WTC11 (cell line): ENCODE results near the gene DYNC1I1. TPM values are rescaled to one million over a fixed set of nuclear protein-coding genes. Genes with fewer than 3 reads are reported as not detected.

ENCODE experiments used
- ATAC-seq: fragments of 200-7000 bp; cut with Tn5 transposase; 2 replicates; pipeline ENCODE4 v1.10.0; 2021; ENCODE audit warnings: mild to moderate bottlenecking, moderate library complexity
- CTCF ChIA-PET: fragments of 300-600 bp; sonication (Branson Sonifier 250); formaldehyde crosslinking; loops from one replicate; lab custom pipeline; 2021; ENCODE audit warnings: antibody characterized with exemption; lab: Charles Lee
- POLR2A ChIA-PET: fragments of 350-600 bp; sonication (Branson Sonifier 250); formaldehyde crosslinking; loops from one replicate; lab custom pipeline; 2021; ENCODE audit warnings: antibody characterized with exemption; lab: Charles Lee
- DNase-seq: peaks from one replicate; pipeline ENCODE4 v3.0.0; 2021; ENCODE audit warnings: low spot score
- H3K27ac Mint-ChIP-seq: 2 replicates; pipeline ENCODE4 v1.8.0; 2021; ENCODE audit warnings: mixed read lengths
- H3K27me3 Mint-ChIP-seq: 2 replicates; pipeline ENCODE4 v1.8.0; 2021; ENCODE audit warnings: low read depth, mild to moderate bottlenecking, moderate library complexity, mixed read lengths
- H3K36me3 Mint-ChIP-seq: 2 replicates; pipeline ENCODE4 v1.8.0; 2021; ENCODE audit warnings: mixed read lengths
- H3K4me1 Mint-ChIP-seq: 2 replicates; pipeline ENCODE4 v1.8.0; 2022; ENCODE audit warnings: mixed read lengths
- H3K4me3 Mint-ChIP-seq: 2 replicates; pipeline ENCODE4 v1.8.0; 2021; ENCODE audit warnings: mild to moderate bottlenecking, moderate library complexity, mixed read lengths
- H3K9me3 Mint-ChIP-seq: 2 replicates; pipeline ENCODE4 v1.8.0; 2021; ENCODE audit warnings: mixed read lengths
- ARID4B ChIP-seq: sonication (generic); formaldehyde crosslinking; IDR thresholded peaks from 2 replicates; pipeline ENCODE4 v1.8.0; 2023; ENCODE audit warnings: missing genetic modification reagents, mild to moderate bottlenecking, borderline replicate concordance
- ATF1 ChIP-seq: sonication (generic); formaldehyde crosslinking; IDR thresholded peaks from 2 replicates; pipeline ENCODE4 v1.8.1; 2023; ENCODE audit warnings: mild to moderate bottlenecking, moderate library complexity, missing genetic modification reagents
- ATF3 ChIP-seq: sonication (generic); formaldehyde crosslinking; conservative IDR thresholded peaks from 2 replicates; pipeline ENCODE4 v1.8.1; 2022; ENCODE audit warnings: mild to moderate bottlenecking, missing genetic modification reagents
- ELF4 ChIP-seq: sonication (generic); formaldehyde crosslinking; IDR thresholded peaks from 2 replicates; pipeline ENCODE4 v1.8.1; 2022; ENCODE audit warnings: low read depth, mild to moderate bottlenecking, moderate library complexity, missing genetic modification reagents
- ETV6 ChIP-seq: sonication (generic); formaldehyde crosslinking; IDR thresholded peaks from 2 replicates; pipeline ENCODE4 v1.8.1; 2022; ENCODE audit warnings: mild to moderate bottlenecking, missing genetic modification reagents
- IRF2 ChIP-seq: sonication (generic); formaldehyde crosslinking; IDR thresholded peaks from 2 replicates; pipeline ENCODE4 v1.8.0; 2022; ENCODE audit warnings: low read depth, missing genetic modification reagents, borderline replicate concordance
- MXD4 ChIP-seq: fragments of 250-450 bp; sonication (Bioruptor Pico); IDR thresholded peaks from 2 replicates; pipeline ENCODE4 v1.8.0; 2021; ENCODE audit warnings: mild to moderate bottlenecking, moderate library complexity, borderline replicate concordance
- NFATC4 ChIP-seq: fragments of 250-450 bp; sonication (Bioruptor Pico); IDR thresholded peaks from 2 replicates; pipeline ENCODE4 v1.9.0; 2021; ENCODE audit warnings: mild to moderate bottlenecking
- PRDM15 ChIP-seq: sonication (generic); formaldehyde crosslinking; IDR thresholded peaks from 2 replicates; pipeline ENCODE4 v1.8.0; 2022; ENCODE audit warnings: missing genetic modification reagents
- SP1 ChIP-seq: sonication (generic); formaldehyde crosslinking; conservative IDR thresholded peaks from 2 replicates; pipeline ENCODE4 v1.8.1; 2022; ENCODE audit warnings: missing genetic modification reagents
- TEAD4 ChIP-seq: sonication (generic); formaldehyde crosslinking; IDR thresholded peaks from 2 replicates; pipeline ENCODE4 v1.8.0; 2022; ENCODE audit warnings: mild to moderate bottlenecking, missing genetic modification reagents
- USF2 ChIP-seq: sonication (generic); formaldehyde crosslinking; IDR thresholded peaks from 2 replicates; pipeline ENCODE4 v1.8.1; 2023; ENCODE audit warnings: mild to moderate bottlenecking, missing genetic modification reagents, moderate library complexity
- ZMAT4 ChIP-seq: fragments of 250-450 bp; sonication (Bioruptor Pico); IDR thresholded peaks from 2 replicates; pipeline ENCODE4 v1.9.0; 2021; ENCODE audit warnings: mild to moderate bottlenecking
- ZNF138 ChIP-seq: sonication (generic); formaldehyde crosslinking; conservative IDR thresholded peaks from 2 replicates; pipeline ENCODE4 v1.8.1; 2022; ENCODE audit warnings: mild to moderate bottlenecking, moderate library complexity, missing genetic modification reagents
- ZNF263 ChIP-seq: sonication (generic); formaldehyde crosslinking; IDR thresholded peaks from 2 replicates; pipeline ENCODE4 v1.8.1; 2022; ENCODE audit warnings: low read depth, mild to moderate bottlenecking, moderate library complexity, missing genetic modification reagents
- ZNF317 ChIP-seq: sonication (generic); formaldehyde crosslinking; IDR thresholded peaks from 2 replicates; pipeline ENCODE4 v1.8.1; 2023; ENCODE audit warnings: low read depth, mild to moderate bottlenecking, moderate library complexity, missing genetic modification reagents, borderline replicate concordance
- ZNF512 ChIP-seq: sonication (generic); formaldehyde crosslinking; IDR thresholded peaks from 2 replicates; pipeline ENCODE4 v1.8.1; 2022; ENCODE audit warnings: missing genetic modification reagents, borderline replicate concordance
- ZSCAN18 ChIP-seq: fragments of 250-450 bp; sonication (Bioruptor Pico); IDR thresholded peaks from 2 replicates; pipeline ENCODE4 v2.1.2; 2022; ENCODE audit warnings: mild to moderate bottlenecking, moderate library complexity
- total RNA-seq: library from RNA; stranded (reverse); gene quantifications from 3 replicates; pipeline ENCODE4 v1.2.3, GENCODE V29; 2021

Gene DYNC1I1
- total RNA-seq, 1 experiment from 2014 or later = 2.8 TPM

- TF ChIP-seq NFATC4 (CRISPR knock-in tag) = no peak
- no peak for TF ChIP-seq ZNF263 (CRISPR knock-in tag)
Measured at GRCh38 chr7:96059075-96059474, 286.7 kb downstream of the DYNC1I1 start (continued).

- Mint-ChIP-seq H3K36me3 (no peaks in the 10 kb centered on the region), H3K27me3 (no peaks in the 10 kb centered on the region), H3K9me3 (no peaks in the 10 kb centered on the region), H3K4me3 (no peak overlapping the region), H3K27ac (no peak overlapping the region), H3K4me1 (peaks cover 22% of the 10 kb centered on the region)
- ChIA-PET POLR2A (no interaction called here), CTCF (no interaction called here)
- DNase-seq (no peak), ATAC-seq (no peak)
- no peak for TF ChIP-seq ZNF317 (CRISPR knock-in tag)
- no peak for TF ChIP-seq TEAD4
- no peak for TF ChIP-seq ZNF138 (CRISPR knock-in tag)
- TF ChIP-seq ATF3 = no peak
- no peak for TF ChIP-seq IRF2
- TF ChIP-seq ETV6 = no peak
Measured at GRCh38 chr7:96061009-96061408, 288.7 kb downstream of the DYNC1I1 start.

- H3K4me1 Mint-ChIP-seq = peaks cover 23% of the 10 kb centered on the region
- ATAC-seq = no peak
- no peaks in the 10 kb centered on the region for H3K36me3 Mint-ChIP-seq
- CTCF ChIA-PET = no interaction called here
- H3K4me3 Mint-ChIP-seq = peak overlapping the region; percentile 3; the same call in 1 of the 2 replicates
- no peak overlapping the region for H3K27ac Mint-ChIP-seq
- TF ChIP-seq SP1 (no peak), MXD4 (CRISPR knock-in tag) (no peak), ZNF512 (CRISPR knock-in tag) (no peak)
- TF ChIP-seq, all 79 proteins: peak for 0
- Mint-ChIP-seq H3K27me3 (no peaks in the 10 kb centered on the region), H3K9me3 (no peaks in the 10 kb centered on the region)
- POLR2A ChIA-PET = no interaction called here
- no peak for DNase-seq
Measured at GRCh38 chr7:96061844-96062243, 289.5 kb downstream of the DYNC1I1 start.

GRCh38 chr7:96067321-96067720 lies 295.0 kb downstream of the DYNC1I1 start:
- Mint-ChIP-seq H3K4me3 (no peak overlapping the region), H3K36me3 (no peaks in the 10 kb centered on the region), H3K27ac (peak overlapping the region; percentile 17; the same call in 1 of the 2 replicates), H3K27me3 (no peaks in the 10 kb centered on the region), H3K9me3 (no peaks in the 10 kb centered on the region), H3K4me1 (peaks cover 18% of the 10 kb centered on the region)
- ATAC-seq (no peak; the same call in 1 of the 2 replicates), DNase-seq (no peak)
- ChIA-PET CTCF (interaction anchor here (0.6 kb wide), 2 partner anchors 59 to 844 kb away, joined by 3 to 4 read pairs; no protein-coding TSS in a partner anchor), POLR2A (interaction anchor here (0.6 kb wide), 1 partner anchor 167 kb away, joined by 3 read pairs; no protein-coding TSS in a partner anchor)
- TF ChIP-seq ZSCAN18 (CRISPR knock-in tag) (no peak), ARID4B (no peak), PRDM15 (no peak), ELF4 (no peak), USF2 (CRISPR knock-in tag) (no peak), ATF1 (CRISPR knock-in tag) (no peak), ZMAT4 (CRISPR knock-in tag) (no peak)
